Fibroblast of lung (primary cell): Measurements from ENCODE around the gene PLA2G2C. TPM values are rescaled to one million over a fixed set of nuclear protein-coding genes. Genes with fewer than 3 reads are reported as not detected.

Source experiments
- DNase-seq, 2 donors: peaks; one replicate each; pipeline versions ENCODE4 v3.0.0 to v3.0.0-alpha.2; 2010; ENCODE audit warnings: low read depth in 2 of 2
- H2AFZ ChIP-seq: 2 replicates; pipeline ENCODE4 v1.5.1; 2012; ENCODE audit warnings: low read length, control low read depth, inconsistent platforms
- H3K27ac ChIP-seq: 2 replicates; pipeline ENCODE4 v1.5.1; 2011; ENCODE audit warnings: low read length, control low read depth; ENCODE audit not compliant: insufficient read depth
- H3K27me3 ChIP-seq: 2 replicates; pipeline ENCODE4 v1.5.1; 2011; ENCODE audit warnings: mild to moderate bottlenecking, low read length; ENCODE audit not compliant: control insufficient read depth, insufficient read depth
- H3K36me3 ChIP-seq: 2 replicates; pipeline ENCODE4 v1.5.1; 2011; ENCODE audit warnings: low read length; ENCODE audit not compliant: control insufficient read depth, insufficient read depth
- H3K4me1 ChIP-seq: 2 replicates; pipeline ENCODE4 v1.5.1; 2011; ENCODE audit warnings: low read length; ENCODE audit not compliant: control insufficient read depth, insufficient read depth; ENCODE audit errors: extremely low read depth
- H3K4me2 ChIP-seq: 2 replicates; pipeline ENCODE4 v1.5.1; 2011; ENCODE audit warnings: low read length, control low read depth; ENCODE audit not compliant: insufficient read depth; ENCODE audit errors: extremely low read depth
- H3K4me3 ChIP-seq, 4 experiments: fragments of 200-600 bp in 1 of 4; sonication (generic) in 1 of 4; replicated peaks in 1 of 4; 2 replicates each; pipeline ENCODE4 v1.5.1; 2011 to 2016; ENCODE audit warnings: low read length in 4 of 4, low read depth in 3 of 4, mild to moderate bottlenecking in 3 of 4, control low read depth in 2 of 4, inconsistent platforms in 1 of 4, mixed read lengths in 1 of 4; ENCODE audit not compliant: insufficient read depth in 1 of 4; ENCODE audit errors: control extremely low read depth in 1 of 4
- H3K79me2 ChIP-seq: 2 replicates; pipeline ENCODE4 v1.5.1; 2012; ENCODE audit warnings: mild to moderate bottlenecking, low read length, inconsistent platforms; ENCODE audit not compliant: control insufficient read depth, insufficient read depth
- H3K9ac ChIP-seq: 2 replicates; pipeline ENCODE4 v1.5.1; 2011; ENCODE audit warnings: mild to moderate bottlenecking, low read length, control low read depth; ENCODE audit not compliant: insufficient read depth
- H3K9me3 ChIP-seq: 2 replicates; pipeline ENCODE4 v1.5.1; 2012; ENCODE audit warnings: low read depth, low read length; ENCODE audit not compliant: control insufficient read depth, insufficient read depth
- H4K20me1 ChIP-seq: 2 replicates; pipeline ENCODE4 v1.5.1; 2011; ENCODE audit warnings: low read length; ENCODE audit not compliant: control insufficient read depth, insufficient read depth; ENCODE audit errors: extremely low read depth
- EZH2 ChIP-seq: IDR thresholded peaks from 2 replicates; pipeline ENCODE4 v1.5.1; 2012; ENCODE audit warnings: low read length, control low read depth, mild to moderate bottlenecking; ENCODE audit errors: missing control alignments
- polyA plus RNA-seq, 2 donors: library from polyadenylated mRNA; depleted of rRNA in 1 of 2; stranded (reverse) in 1 of 2; unstranded in 1 of 2; fragments of >200 nt; gene quantifications; 2 replicates each; pipeline ENCODE4 v1.2.1, GENCODE V29; 2011 to 2012; ENCODE audit warnings: missing spikeins in 1 of 2
- total RNA-seq: library from RNA; depleted of rRNA; stranded (reverse); fragments of >200 nt; gene quantifications from 2 replicates; pipeline ENCODE4 v1.2.1, GENCODE V29; 2014
- TF ChIP-seq, protein P1 (sequence below), 2 donors: IDR thresholded peaks in 1 of 2; conservative IDR thresholded peaks in 1 of 2; 1 replicate in 1 of 2; 2 replicates in 1 of 2; pipeline ENCODE4 v1.5.1; 2011 to 2012; ENCODE audit warnings: low read length in 2 of 2, control low read depth in 1 of 2, inconsistent platforms in 1 of 2, low read depth in 1 of 2, mild to moderate bottlenecking in 1 of 2

The PLA2G2C gene
- total and polyA plus RNA-seq, 2 donors (not counting 1 experiment from before 2014, with no cell fraction given) = not detected

DNA sequence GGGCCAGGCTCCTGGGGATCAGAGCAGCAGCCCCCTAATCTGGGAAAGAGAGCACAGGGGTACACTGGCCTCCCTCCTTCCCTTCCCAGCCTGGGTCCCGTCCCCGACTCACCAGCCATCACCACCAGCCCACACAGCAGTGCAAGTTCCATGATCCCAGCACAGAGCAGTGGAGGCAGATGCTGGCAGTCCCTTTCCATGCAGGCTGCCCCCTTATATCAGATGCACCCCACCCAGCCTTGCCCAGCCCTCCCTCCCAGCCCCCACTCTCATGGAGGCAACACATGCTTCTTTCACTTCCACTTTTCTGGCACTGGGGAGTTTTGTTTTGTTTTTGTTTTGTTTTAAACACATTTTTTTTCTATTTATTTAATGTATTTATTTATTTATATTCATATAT is 67.0 kb downstream of the PLA2G2C start, which contains the start of gene PLA2G2D:
TSS of gene PLA2G2D (minus strand) at position 190 of the 400 bp plus-strand sequence. CDS start at position 152, 38 bp downstream.
- Histone ChIP-seq H3K9me3 (no peaks in the 10 kb centered on the region), H3K27ac (no peak within 1 kb of the TSS), H3K4me2 (no peak within 1 kb of the TSS), H3K36me3 (no peaks in the 10 kb centered on the region), H2AFZ (no peak within 1 kb of the TSS), H3K4me3 (no peak within 1 kb of the TSS), H4K20me1 (no peaks in the 10 kb centered on the region), H3K27me3 (peaks cover 20% of the 10 kb centered on the region), H3K4me1 (no peaks in the 10 kb centered on the region), H3K79me2 (no peaks in the 10 kb centered on the region), H3K9ac (no peak within 1 kb of the TSS)
- no peak for DNase-seq
- TF ChIP-seq, protein P1, sequence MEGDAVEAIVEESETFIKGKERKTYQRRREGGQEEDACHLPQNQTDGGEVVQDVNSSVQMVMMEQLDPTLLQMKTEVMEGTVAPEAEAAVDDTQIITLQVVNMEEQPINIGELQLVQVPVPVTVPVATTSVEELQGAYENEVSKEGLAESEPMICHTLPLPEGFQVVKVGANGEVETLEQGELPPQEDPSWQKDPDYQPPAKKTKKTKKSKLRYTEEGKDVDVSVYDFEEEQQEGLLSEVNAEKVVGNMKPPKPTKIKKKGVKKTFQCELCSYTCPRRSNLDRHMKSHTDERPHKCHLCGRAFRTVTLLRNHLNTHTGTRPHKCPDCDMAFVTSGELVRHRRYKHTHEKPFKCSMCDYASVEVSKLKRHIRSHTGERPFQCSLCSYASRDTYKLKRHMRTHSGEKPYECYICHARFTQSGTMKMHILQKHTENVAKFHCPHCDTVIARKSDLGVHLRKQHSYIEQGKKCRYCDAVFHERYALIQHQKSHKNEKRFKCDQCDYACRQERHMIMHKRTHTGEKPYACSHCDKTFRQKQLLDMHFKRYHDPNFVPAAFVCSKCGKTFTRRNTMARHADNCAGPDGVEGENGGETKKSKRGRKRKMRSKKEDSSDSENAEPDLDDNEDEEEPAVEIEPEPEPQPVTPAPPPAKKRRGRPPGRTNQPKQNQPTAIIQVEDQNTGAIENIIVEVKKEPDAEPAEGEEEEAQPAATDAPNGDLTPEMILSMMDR (conservative IDR thresholded peaks at IDR 0.05 in 1 of 2, IDR thresholded peaks at IDR 0.05 in 1 of 2; ENCODE audit: low read depth in 1 of 2, low read length in 2 of 2) = no peak
- no peak for TF ChIP-seq EZH2

DNA sequence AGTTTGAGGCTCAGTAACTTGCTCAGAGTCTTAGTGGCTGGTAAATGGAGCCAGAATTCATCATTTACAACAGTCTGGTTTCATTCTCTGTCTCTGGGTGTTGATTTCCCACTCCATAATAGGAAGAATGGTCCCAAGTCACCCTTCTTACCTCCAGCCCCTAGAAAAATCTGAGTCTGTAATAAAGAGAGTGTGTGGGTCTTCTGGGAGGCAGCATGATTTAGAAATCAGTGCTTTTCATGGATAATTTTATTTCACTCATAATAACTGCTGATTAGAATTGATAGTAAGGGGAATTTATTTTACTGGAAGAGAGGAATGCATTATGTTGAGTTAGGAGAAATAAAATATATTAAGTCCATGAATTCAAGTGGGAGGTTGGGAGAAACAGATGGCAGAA is 69.1 kb downstream of the PLA2G2C start:
- no peak overlapping the region for H3K27ac ChIP-seq
- H3K4me3 ChIP-seq = no peak overlapping the region
- no peak overlapping the region for H3K4me2 ChIP-seq
- H3K9ac ChIP-seq = no peak overlapping the region
- TF ChIP-seq EZH2 = no peak
- TF ChIP-seq, protein P1 (conservative IDR thresholded peaks at IDR 0.05 in 1 of 2, IDR thresholded peaks at IDR 0.05 in 1 of 2; ENCODE audit: low read depth in 1 of 2, low read length in 2 of 2) = no peak
- H3K9me3 ChIP-seq = no peaks in the 10 kb centered on the region
- no peaks in the 10 kb centered on the region for H3K79me2 ChIP-seq
- H2AFZ ChIP-seq = no peak overlapping the region
- H4K20me1 ChIP-seq = no peaks in the 10 kb centered on the region
- H3K4me1 ChIP-seq = no peaks in the 10 kb centered on the region
- no peak for DNase-seq
- no peaks in the 10 kb centered on the region for H3K36me3 ChIP-seq
- H3K27me3 ChIP-seq = peaks cover 20% of the 10 kb centered on the region

DNA sequence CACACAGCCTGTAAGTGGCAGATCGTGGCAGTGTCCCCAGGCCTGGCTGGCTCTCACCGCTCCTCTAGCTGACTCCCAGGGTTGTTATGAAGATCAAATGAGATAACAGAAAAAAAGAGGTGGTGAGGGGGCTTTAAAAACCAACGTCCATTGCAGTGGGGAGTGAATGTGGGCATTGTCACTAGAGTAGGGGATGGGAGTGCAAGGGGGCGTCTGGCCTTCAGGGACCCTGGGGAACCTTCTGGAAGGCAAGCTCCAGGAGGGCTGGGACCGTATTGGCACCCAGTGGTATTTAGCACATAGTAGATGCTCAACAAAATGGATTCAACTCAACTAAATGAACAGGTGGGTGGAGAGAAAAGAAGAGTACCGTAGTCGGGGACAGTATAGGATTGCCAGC is 70.4 kb downstream of the PLA2G2C start:
- Histone ChIP-seq H3K27ac (no peak overlapping the region), H3K36me3 (no peaks in the 10 kb centered on the region), H3K27me3 (peaks cover 11% of the 10 kb centered on the region), H3K4me1 (no peaks in the 10 kb centered on the region), H4K20me1 (no peaks in the 10 kb centered on the region), H3K9ac (no peak overlapping the region), H3K4me3 (no peak overlapping the region), H3K4me2 (no peak overlapping the region), H3K9me3 (no peaks in the 10 kb centered on the region), H3K79me2 (no peaks in the 10 kb centered on the region), H2AFZ (no peak overlapping the region)
- no peak for DNase-seq
- TF ChIP-seq, protein P1 (conservative IDR thresholded peaks at IDR 0.05 in 1 of 2, IDR thresholded peaks at IDR 0.05 in 1 of 2; ENCODE audit: low read depth in 1 of 2, low read length in 2 of 2) = no peak
- no peak for TF ChIP-seq EZH2
